ENCODE data around the gene LRRC2. TPM values are rescaled to one million over a fixed set of nuclear protein-coding genes. Genes with fewer than 3 reads are reported as not detected.

LRRC2 gene
- total RNA-seq, 1 experiment from 2014 or later = not detected

DNA sequence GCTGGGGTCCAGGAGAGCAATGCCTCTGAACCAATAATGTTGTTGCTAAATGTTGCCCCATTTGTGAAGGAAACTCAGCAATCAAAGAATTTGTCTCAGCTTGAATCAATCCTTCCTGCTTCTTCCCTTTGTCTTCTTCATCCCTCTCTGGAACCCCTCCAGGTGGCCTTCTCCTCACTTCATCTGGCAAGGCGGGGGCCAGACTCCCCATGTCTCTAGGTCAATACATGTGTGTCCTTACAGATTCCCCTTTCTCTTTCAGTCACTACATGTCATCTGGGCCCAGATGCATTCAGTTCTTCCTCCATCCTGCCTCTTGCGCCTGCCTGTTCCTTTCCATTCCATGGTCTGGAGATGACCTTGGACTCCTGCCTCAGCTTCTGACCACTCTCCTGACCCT is 93.4 kb downstream of the LRRC2 start:
- intact Hi-C loops (cut with micrococcal nuclease; ENCODE audit: unreplicated experiment) = no loop called here
- ChIA-PET CTCF (no interaction called here), POLR2A (interaction anchor here (0.6 kb wide), 1 partner anchor 75 kb away, joined by 3 read pairs; no protein-coding TSS in a partner anchor)
- H3K27ac ChIP-seq (ENCODE audit: low read length) = no peak overlapping the region
- no peak for ATAC-seq
- TF ChIP-seq POLR2AphosphoS5 (IDR thresholded peaks at IDR 0.05; ENCODE audit: low read depth, low read length) (no peak), TCF7L2 (IDR thresholded peaks at IDR 0.05; ENCODE audit: low read depth, low read length) (no peak), SIN3A (IDR thresholded peaks at IDR 0.05; ENCODE audit: borderline replicate concordance, insufficient read depth, low read depth, low read length) (no peak)
- TF ChIP-seq, protein P1, sequence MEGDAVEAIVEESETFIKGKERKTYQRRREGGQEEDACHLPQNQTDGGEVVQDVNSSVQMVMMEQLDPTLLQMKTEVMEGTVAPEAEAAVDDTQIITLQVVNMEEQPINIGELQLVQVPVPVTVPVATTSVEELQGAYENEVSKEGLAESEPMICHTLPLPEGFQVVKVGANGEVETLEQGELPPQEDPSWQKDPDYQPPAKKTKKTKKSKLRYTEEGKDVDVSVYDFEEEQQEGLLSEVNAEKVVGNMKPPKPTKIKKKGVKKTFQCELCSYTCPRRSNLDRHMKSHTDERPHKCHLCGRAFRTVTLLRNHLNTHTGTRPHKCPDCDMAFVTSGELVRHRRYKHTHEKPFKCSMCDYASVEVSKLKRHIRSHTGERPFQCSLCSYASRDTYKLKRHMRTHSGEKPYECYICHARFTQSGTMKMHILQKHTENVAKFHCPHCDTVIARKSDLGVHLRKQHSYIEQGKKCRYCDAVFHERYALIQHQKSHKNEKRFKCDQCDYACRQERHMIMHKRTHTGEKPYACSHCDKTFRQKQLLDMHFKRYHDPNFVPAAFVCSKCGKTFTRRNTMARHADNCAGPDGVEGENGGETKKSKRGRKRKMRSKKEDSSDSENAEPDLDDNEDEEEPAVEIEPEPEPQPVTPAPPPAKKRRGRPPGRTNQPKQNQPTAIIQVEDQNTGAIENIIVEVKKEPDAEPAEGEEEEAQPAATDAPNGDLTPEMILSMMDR (IDR thresholded peaks at IDR 0.05) = no peak
- TF ChIP-seq, protein P2, sequence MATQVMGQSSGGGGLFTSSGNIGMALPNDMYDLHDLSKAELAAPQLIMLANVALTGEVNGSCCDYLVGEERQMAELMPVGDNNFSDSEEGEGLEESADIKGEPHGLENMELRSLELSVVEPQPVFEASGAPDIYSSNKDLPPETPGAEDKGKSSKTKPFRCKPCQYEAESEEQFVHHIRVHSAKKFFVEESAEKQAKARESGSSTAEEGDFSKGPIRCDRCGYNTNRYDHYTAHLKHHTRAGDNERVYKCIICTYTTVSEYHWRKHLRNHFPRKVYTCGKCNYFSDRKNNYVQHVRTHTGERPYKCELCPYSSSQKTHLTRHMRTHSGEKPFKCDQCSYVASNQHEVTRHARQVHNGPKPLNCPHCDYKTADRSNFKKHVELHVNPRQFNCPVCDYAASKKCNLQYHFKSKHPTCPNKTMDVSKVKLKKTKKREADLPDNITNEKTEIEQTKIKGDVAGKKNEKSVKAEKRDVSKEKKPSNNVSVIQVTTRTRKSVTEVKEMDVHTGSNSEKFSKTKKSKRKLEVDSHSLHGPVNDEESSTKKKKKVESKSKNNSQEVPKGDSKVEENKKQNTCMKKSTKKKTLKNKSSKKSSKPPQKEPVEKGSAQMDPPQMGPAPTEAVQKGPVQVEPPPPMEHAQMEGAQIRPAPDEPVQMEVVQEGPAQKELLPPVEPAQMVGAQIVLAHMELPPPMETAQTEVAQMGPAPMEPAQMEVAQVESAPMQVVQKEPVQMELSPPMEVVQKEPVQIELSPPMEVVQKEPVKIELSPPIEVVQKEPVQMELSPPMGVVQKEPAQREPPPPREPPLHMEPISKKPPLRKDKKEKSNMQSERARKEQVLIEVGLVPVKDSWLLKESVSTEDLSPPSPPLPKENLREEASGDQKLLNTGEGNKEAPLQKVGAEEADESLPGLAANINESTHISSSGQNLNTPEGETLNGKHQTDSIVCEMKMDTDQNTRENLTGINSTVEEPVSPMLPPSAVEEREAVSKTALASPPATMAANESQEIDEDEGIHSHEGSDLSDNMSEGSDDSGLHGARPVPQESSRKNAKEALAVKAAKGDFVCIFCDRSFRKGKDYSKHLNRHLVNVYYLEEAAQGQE (IDR thresholded peaks at IDR 0.05; ENCODE audit: insufficient read depth in 1 of 2, low read depth in 2 of 2, low read length in 1 of 2) = no peak
- no peak overlapping the region for H3K4me3 ChIP-seq (ENCODE audit: low read depth in 2 of 2, low read length in 2 of 2)
- no TSS peak for BruUV-seq (replicated peaks)
- no peak for DNase-seq (ENCODE audit: low read depth, low spot score)
- no peaks in the 10 kb centered on the region for H3K36me3 ChIP-seq (ENCODE audit: control insufficient read depth, insufficient read depth, low read length)
- H3K9me3 ChIP-seq (ENCODE audit: control insufficient read depth, insufficient read depth, low read depth, low read length) = no peaks in the 10 kb centered on the region
- peaks cover 2% of the 10 kb centered on the region for H3K27me3 ChIP-seq (ENCODE audit: control insufficient read depth, insufficient read depth, low read length)
- no peaks in the 10 kb centered on the region for H3K4me1 ChIP-seq (ENCODE audit: control insufficient read depth, insufficient read depth, low read length)
- in situ Hi-C loops (cut with HindIII; ENCODE audit: low pct_unique_long_range_greater_than_20kb, low sequenced_read_pairs) = no loop called here

DNA sequence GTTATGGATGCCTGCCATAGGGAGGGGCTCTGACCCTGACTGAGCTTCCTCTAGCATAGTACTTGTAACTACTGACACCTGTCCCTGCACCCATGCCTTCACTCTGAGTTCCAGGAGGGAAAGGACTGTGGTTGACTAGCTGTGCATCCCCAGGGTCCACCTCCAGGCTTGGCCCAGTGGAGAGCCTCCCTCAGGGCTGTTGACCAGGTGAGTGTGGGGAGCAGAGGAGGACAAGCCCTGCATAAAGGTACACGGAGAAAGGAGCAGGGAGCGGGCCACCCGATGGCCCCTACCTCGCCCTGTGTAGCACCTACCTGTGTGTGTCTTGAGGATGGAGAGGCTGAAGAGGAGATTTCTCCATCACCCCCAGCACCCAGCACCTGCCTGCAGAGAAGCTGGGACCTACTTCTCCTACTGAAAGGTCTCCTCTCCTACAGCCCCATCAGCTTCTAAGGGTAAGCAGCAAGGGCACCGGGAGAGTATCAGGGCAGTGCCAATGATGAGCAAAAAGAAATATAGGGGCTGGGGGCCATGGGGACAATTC is 94.7 kb downstream of the LRRC2 start:
- DNase-seq (ENCODE audit: low read depth, low spot score) (no peak), ATAC-seq (no peak)
- no peak overlapping the region for H3K4me3 ChIP-seq (ENCODE audit: low read depth in 2 of 2, low read length in 2 of 2)
- TF ChIP-seq, protein P2 (IDR thresholded peaks at IDR 0.05; ENCODE audit: insufficient read depth in 1 of 2, low read depth in 2 of 2, low read length in 1 of 2) = no peak
- TF ChIP-seq SIN3A (IDR thresholded peaks at IDR 0.05; ENCODE audit: borderline replicate concordance, insufficient read depth, low read depth, low read length) (no peak), POLR2AphosphoS5 (IDR thresholded peaks at IDR 0.05; ENCODE audit: low read depth, low read length) (no peak)
- intact Hi-C loops (cut with micrococcal nuclease; ENCODE audit: unreplicated experiment) (no loop called here), in situ Hi-C loops (cut with HindIII; ENCODE audit: low pct_unique_long_range_greater_than_20kb, low sequenced_read_pairs) (no loop called here)
- H3K9me3 ChIP-seq (ENCODE audit: control insufficient read depth, insufficient read depth, low read depth, low read length) = no peaks in the 10 kb centered on the region
- ChIA-PET POLR2A (no interaction called here), CTCF (no interaction called here)
- H3K36me3 ChIP-seq (ENCODE audit: control insufficient read depth, insufficient read depth, low read length) = no peaks in the 10 kb centered on the region
- BruUV-seq (replicated peaks) = no TSS peak
- H3K27me3 ChIP-seq (ENCODE audit: control insufficient read depth, insufficient read depth, low read length) = peaks cover under 1% of the 10 kb centered on the region
- H3K4me1 ChIP-seq (ENCODE audit: control insufficient read depth, insufficient read depth, low read length) = no peaks in the 10 kb centered on the region
- no peak overlapping the region for H3K27ac ChIP-seq (ENCODE audit: low read length)

All from Panc1 (cell line).